NCI-H69 (cell line): ENCODE measurements around the gene DNAL4.

ENCODE experiments used
- DNase-seq: peaks from one replicate; lab custom pipeline; 2025; lab: John Stamatoyannopoulos, UW

DNAL4 gene

GRCh38 chr22:38786631-38787030 lies 7.3 kb downstream of the DNAL4 start:
- no peak for DNase-seq

DNA sequence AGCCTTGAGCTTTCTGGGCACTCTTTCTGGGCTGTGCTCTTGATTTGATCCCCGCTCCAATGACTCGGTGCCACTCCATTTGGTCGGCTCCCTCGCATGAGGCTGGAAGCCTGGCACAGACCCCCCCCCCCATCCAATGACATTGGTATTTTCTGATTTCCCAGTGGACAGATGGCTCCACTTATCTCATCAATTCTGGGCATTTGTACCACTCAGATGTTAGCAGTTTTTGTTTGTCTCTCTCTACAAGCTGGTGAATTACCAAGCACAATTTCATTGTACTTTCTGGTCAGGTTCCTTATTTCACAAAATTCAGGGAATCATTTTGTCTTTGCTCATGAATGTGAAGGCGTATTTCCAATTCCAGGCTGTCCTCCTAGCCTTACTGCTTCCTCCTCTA lies 9.1 kb downstream of the DNAL4 start:
- no peak for DNase-seq

- no peak for DNase-seq
Measured at GRCh38 chr22:38784035-38784434, 9.9 kb downstream of the DNAL4 start.

GRCh38 chr22:38783095-38783615 lies 10.8 kb downstream of the DNAL4 start:
- no peak for DNase-seq

- DNase-seq = peak; percentile 42
Measured at GRCh38 chr22:38782402-38783094, 11.4 kb downstream of the DNAL4 start.

GRCh38 chr22:38781033-38781432 lies 12.9 kb downstream of the DNAL4 start:
- DNase-seq = no peak

- DNase-seq = no peak
Measured at GRCh38 chr22:38777087-38777671, 16.8 kb downstream of the DNAL4 start.

- DNase-seq = no peak
Measured at GRCh38 chr22:38776086-38776485, 17.9 kb downstream of the DNAL4 start.

DNA sequence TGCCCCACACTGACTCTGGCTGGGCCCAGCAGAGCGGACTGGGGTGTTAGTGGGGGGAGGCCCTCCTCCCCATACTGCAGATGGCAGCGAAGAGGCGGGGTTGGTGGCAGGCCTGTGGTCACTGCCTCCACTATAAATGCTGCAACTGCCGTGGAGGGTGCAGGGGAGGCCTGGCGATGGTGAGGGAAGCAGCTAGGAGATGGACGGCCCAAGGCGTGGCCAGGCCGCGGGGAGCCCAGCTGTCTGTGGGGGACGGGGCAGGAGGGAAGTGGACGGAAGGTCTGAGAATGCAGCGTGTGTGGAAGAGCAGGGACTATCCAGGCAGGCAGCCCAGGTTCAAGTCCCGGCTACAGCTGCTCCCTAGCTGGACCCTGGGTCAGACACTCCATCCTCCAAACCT lies 18.3 kb downstream of the DNAL4 start:
- DNase-seq = no peak

DNA sequence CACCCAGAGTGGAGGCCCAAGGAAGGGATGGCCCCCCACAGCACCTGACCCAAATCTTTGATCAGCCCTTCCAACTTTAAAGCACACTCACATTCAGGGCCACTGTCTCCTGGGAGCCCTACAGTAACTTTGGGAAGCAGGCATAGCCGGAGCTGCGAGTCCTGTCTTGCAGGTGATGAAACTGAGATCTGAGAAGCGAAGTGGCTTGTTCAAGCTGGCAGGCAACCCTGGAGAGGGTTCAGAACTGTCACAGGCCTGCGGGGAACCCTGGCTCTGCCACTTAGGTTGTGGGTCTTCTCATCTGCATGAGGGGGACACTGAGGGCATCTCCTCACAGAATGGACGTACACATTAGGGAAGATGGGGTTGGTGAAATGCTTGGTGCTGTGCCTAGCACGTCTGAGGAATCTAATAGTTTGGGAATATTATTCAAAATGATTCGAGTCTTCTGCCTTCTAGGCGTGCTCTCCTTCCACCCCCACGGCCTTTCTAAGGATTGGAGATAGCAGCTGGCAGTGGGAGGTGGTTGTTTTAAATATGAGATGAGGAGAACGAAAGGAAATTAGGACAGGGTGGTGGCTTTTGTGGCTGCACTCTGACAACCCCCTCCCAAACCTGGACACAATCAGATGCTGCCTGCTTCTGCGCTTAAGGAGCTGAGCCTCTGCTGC lies 19.3 kb downstream of the DNAL4 start:
- DNase-seq = no peak

DNA sequence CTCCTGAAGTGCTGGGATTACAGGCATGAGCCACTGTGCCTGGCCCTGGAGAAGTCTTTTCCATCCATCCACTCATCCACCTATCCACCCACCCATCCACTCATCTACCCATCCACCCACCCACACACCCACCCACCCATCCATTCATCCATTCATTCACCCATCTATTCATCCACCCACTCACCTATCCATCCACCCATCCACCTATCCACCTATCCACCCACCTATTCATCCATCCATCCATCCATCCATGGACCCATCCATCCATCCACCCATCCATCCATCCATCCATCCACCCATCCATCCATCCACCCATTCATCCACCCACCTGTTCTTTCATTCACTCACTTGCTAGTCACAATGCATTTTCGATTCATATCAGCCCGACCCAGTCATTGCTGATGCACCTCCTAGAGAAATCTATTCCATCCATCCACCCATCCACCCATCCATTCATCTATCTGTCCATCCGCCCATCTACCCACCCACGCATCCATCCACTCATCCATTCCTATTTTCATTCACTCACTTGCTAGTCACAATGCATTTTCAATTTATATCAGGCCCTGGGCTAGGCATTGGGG lies 20.5 kb downstream of the DNAL4 start:
- DNase-seq = no peak

DNA sequence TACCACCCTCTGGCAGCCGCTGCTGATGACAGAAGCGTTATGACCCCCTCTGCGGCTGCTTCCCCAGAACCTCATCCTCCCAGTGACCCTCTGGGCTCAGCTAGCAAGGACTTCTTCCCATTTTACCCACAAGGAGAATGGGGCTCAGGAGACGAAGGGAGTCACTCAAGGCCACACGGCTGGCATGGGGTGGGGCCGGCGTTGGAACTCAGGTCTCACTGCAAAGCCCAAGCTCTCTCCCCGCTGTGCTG lies 21.4 kb downstream of the DNAL4 start:
- no peak for DNase-seq

DNA sequence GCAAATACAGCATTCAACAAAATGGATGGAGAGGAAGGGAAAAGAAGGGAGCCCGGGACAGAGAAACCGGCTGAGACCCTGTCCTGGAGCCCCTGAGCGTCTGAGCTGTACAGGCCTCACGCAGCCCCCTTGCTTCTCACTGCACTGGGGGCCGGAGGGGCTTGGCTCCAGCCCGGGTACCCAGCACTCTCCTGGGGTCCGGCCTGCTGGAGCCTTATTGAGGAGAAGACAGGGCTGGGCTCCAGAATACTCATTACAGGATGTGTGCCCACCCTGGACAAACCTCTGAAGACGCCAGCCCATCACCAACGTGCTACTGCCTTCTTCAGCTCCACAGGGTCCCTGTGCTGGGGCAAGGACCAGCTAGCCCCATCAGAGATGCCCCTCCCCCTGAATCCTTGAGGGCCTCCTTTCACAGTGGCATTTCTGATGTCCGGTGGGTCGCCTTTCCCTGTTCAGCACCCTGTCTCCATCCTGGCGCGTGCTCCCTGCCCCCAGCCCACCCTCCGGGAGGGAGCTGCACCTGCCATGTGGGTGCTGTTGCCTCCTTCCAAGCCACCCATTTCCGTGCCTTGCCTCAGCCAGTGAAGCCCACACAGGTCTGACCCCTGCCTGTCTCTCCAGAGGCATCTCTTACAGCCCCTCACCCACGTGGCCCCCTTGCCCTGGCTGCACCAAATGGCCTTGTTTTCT lies 23.5 kb downstream of the DNAL4 start:
- no peak for DNase-seq

DNA sequence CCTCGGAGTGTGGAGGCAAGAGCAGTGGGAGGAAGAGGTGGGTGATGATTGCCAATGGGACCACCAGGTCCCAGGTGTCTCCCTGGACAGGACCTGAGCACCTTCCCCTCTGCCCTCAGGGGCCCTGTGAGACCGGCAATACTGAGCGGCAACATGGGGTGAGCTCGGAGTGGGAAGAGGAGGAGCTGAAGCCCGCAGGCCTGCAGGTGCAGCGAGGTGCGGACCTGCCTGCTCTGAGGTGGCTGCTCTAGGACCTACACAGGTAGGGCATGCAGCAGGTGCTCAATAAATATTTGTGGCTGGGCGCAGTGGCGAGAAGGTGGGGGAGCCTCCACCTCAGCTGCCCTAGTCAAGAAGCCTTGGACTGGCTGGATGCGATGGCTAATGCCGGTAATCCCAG lies 25.9 kb downstream of the DNAL4 start:
- DNase-seq = no peak

DNA sequence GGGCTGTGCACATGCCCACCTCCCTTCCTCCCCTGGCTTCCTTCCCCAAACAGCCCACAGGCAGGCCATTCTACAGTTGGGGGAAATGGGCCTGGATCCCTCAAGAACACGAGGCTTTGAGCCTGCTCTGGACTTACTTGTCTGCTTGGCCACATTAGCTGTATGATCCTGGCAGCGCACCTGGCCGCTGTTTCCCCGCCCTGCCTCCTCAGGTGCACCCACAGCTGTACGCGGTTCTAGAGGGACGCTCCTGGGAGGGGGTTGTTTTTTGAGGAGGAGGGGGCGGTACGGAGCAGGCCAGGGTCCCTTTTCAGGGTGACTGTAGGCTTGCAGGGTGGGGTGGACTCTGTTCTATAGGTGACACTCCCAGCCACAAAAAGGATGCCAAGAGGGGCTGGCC lies 26.6 kb downstream of the DNAL4 start:
- no peak for DNase-seq

- DNase-seq = peak; percentile 82
Measured at GRCh38 chr22:38766076-38766777, 27.7 kb downstream of the DNAL4 start.

- DNase-seq = no peak
Measured at GRCh38 chr22:38762551-38762983, 31.4 kb downstream of the DNAL4 start.

GRCh38 chr22:38761202-38762162 lies 32.5 kb downstream of the DNAL4 start:
- DNase-seq = no peak

GRCh38 chr22:38760477-38761201 lies 33.3 kb downstream of the DNAL4 start:
- peak; percentile 92 for DNase-seq

DNA sequence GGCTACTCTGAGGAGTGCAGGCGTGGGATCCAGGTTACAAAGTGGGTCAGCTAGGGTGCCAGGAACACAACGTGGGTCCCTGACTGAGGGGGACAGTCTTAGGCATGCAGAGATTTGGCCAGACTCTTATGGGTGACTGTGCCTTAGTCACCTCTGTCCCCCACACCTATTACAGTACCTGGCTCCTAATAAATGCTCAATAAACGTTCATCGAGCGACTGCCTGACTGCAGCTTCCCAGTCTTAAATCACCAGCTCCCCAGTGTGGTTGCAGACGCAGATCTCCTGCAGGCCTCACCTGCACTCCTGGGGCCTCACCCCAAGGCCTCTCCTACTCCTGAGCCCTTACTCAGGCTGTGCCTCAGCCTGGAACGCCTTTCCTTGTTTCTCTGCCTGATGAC lies 34.9 kb downstream of the DNAL4 start:
- DNase-seq = no peak
